Activated T-helper 1 cell treated with anti-CD3 and anti-CD28 coated beads, Interleukin-12 subunit alpha, Interleukin-12 subunit beta, Interleukin-2, Interleukin-4 antibody, amounts not matched to agents 30 ng/mL and 10 ng/mL and 1 ng/mL, durations not matched to agents 14 hours and 24 hours and 36 hours (primary cell): Measurements from ENCODE around the gene WDR88. TPM values are rescaled to one million over a fixed set of nuclear protein-coding genes. Genes with fewer than 3 reads are reported as not detected.
A peak's percentile ranks its signal among the peaks of the same experiment; 100 is the strongest.
"Not testable (repeated sequence)": the region's sequence is repeated elsewhere in the genome, so short reads cannot be mapped to it uniquely, and the experiment has no call there.

Experiments used
- DNase-seq: peaks from one replicate; pipeline ENCODE4 v3.0.0; 2021; ENCODE audit warnings: low spot score
- H3K27ac Mint-ChIP-seq: one replicate; pipeline ENCODE4 v1.8.0; 2021; ENCODE audit warnings: mild to moderate bottlenecking, mixed read lengths
- H3K27me3 Mint-ChIP-seq: one replicate; pipeline ENCODE4 v1.8.0; 2022; ENCODE audit warnings: mild to moderate bottlenecking, moderate library complexity, mixed read lengths; ENCODE audit not compliant: insufficient read depth
- H3K36me3 Mint-ChIP-seq: one replicate; pipeline ENCODE4 v1.8.0; 2021; ENCODE audit warnings: low read depth, mixed read lengths
- H3K4me1 Mint-ChIP-seq: one replicate; pipeline ENCODE4 v1.8.0; 2021; ENCODE audit warnings: low read depth, mixed read lengths
- H3K4me3 Mint-ChIP-seq: one replicate; pipeline ENCODE4 v1.8.0; 2021; ENCODE audit warnings: mild to moderate bottlenecking, moderate library complexity, mixed read lengths
- H3K9me3 Mint-ChIP-seq: one replicate; pipeline ENCODE4 v1.8.0; 2021; ENCODE audit warnings: mixed read lengths
- intact Hi-C: fragments of 100-400 bp; cut with micrococcal nuclease; formaldehyde crosslinking; loops from one replicate; pipeline ENCODE4 v1.15.1; 2024
- total RNA-seq: library from RNA; stranded (reverse); gene quantifications from 2 replicates; pipeline ENCODE4 v1.2.3, GENCODE V29; 2022

WDR88 gene
- total RNA-seq, 1 donor from 2014 or later: not detected

DNA sequence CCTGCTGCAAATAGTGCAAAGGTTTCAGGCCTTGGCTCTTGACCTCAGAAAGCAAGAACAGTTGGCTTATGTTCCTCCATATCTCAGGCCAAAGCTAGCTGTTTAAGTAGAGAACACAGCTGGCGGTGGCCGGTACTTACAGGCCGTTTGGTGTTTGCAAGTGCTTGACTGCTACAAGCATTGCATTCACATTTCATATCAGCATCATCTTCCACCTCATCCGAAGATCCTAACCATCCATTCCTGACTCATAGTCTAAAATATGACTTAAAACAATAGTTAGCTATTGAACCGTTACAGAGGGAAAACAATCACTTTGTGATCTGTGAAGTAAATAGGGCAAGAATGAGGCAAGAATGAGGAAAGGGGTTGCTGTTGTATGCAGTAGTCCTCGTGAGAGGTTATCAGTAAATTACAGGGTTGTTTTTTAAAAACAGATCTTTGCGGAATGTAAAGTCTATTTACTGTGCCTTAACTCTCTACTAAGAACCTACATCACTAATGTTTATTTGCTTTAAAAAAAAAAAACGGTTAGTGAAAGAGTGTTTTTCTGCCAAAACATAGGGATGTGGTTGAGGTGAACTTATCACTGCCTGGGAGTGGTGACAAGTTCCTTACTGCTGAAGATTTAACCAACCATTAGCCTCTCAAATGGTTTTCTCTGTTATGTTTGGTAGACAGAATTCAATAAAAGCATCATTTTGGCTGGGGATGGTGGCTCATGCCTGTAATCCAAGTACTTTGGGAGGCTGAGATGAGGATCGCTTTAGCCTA lies 21.6 kb upstream of the WDR88 start:
- H3K27me3 Mint-ChIP-seq: no peaks in the 10 kb centered on the region
- peaks cover 45% of the 10 kb centered on the region for H3K36me3 Mint-ChIP-seq
- no peak for DNase-seq
- intact Hi-C loops: no loop called here
- no peaks in the 10 kb centered on the region for H3K9me3 Mint-ChIP-seq
- no peak overlapping the region for H3K27ac Mint-ChIP-seq
- H3K4me1 Mint-ChIP-seq: no peaks in the 10 kb centered on the region
- no peak overlapping the region for H3K4me3 Mint-ChIP-seq

DNA sequence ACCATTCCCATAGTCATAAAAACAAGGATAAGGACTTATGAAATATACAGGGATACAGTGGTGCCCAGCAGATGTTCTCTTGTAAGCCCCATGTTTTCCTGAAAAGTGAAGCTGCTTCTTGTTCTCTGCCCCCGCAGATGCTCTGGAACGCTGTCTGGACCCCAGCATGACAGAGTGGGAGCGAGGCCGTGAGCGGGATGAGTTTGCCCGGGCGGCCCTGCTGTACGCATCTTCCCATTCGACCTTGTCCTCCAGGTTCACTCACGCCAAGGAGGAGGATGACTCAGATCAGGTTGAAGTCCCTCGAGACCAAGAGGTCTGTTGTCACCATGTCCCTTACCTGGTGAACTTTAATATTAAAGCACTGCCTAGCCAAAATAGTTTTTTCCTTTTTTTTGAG lies 20.3 kb upstream of the WDR88 start:
- Mint-ChIP-seq H3K27me3 (no peaks in the 10 kb centered on the region), H3K27ac (no peak overlapping the region), H3K36me3 (peaks cover 46% of the 10 kb centered on the region), H3K9me3 (no peaks in the 10 kb centered on the region), H3K4me1 (no peaks in the 10 kb centered on the region), H3K4me3 (no peak overlapping the region)
- DNase-seq: no peak
- intact Hi-C loops: no loop called here

DNA sequence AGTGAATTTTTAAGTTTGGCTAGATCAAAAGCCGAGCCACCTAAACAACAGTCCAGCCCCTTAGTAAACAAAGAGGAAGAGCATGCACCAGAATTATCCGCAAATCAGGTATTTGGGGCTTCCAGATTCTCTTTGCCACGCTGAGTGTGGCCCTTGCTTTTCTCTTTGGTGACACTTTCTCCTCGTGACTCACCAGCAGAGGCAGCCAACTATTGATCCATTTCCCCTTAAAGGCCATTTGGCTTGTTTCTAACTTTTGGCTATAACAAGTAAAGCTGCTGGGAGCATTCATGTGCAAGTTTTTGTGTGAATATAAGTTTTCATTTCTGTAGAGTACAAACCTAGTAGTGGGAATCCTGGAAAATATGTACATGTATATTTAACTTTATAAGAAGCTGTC lies 17.6 kb upstream of the WDR88 start:
- H3K4me3 Mint-ChIP-seq: no peak overlapping the region

DNA sequence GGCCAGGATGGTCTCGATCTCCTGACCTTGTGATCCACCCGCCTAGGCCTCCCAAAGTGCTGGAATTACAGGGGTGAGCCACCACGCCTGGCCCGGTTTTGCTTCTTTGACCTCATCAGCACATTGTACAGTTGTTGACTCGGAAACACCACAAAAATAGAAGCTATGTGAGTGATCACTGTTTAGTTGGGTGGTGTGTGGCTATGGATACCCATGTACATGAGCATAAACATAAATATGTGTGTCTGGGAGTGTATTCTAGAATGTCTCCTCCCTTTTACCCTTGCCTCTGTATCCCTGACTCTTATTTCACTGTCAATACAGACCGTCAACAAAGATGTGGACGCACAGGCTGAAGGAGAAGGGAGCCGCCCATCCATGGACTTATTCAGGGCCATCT lies 14.4 kb upstream of the WDR88 start:
- Mint-ChIP-seq H3K27me3 (no peaks in the 10 kb centered on the region), H3K36me3 (peaks cover 28% of the 10 kb centered on the region), H3K4me3 (no peak overlapping the region), H3K4me1 (no peaks in the 10 kb centered on the region), H3K27ac (no peak overlapping the region), H3K9me3 (no peaks in the 10 kb centered on the region)
- no peak for DNase-seq
- intact Hi-C loops: no loop called here

More for the DNA sequence above, 17.6 kb upstream of the WDR88 start:
- intact Hi-C loops: no loop called here
- Mint-ChIP-seq H3K4me1 (no peaks in the 10 kb centered on the region), H3K9me3 (no peaks in the 10 kb centered on the region), H3K36me3 (peaks cover 46% of the 10 kb centered on the region), H3K27me3 (no peaks in the 10 kb centered on the region), H3K27ac (no peak overlapping the region)
- DNase-seq: no peak

DNA sequence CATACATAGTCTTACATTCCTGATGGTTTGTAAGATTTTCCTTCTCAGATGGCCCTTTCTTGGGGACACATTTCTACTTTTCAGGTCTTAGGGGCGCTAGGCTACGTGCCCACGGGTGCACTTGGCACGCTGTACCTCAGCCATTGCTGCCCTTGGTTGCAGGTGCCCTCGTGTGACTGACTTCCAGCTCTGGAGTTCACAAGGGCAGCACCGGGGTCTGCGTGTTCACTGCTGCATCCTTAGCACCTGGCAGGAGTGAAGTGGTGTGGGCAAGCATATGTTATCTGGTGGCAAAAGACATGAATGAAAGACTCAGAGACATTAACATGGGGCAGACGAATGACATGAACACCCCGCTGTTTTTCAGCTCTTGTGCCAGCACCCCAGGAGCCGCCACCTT lies 13.3 kb upstream of the WDR88 start:
- Mint-ChIP-seq H3K4me3 (no peak overlapping the region), H3K9me3 (no peaks in the 10 kb centered on the region), H3K27ac (no peak overlapping the region), H3K27me3 (no peaks in the 10 kb centered on the region), H3K36me3 (peaks cover 26% of the 10 kb centered on the region), H3K4me1 (no peaks in the 10 kb centered on the region)
- DNase-seq: no peak
- intact Hi-C loops: loop anchor here (1.0 kb wide), 2 partner anchors 428 to 519 kb away; no protein-coding TSS in a partner anchor

DNA sequence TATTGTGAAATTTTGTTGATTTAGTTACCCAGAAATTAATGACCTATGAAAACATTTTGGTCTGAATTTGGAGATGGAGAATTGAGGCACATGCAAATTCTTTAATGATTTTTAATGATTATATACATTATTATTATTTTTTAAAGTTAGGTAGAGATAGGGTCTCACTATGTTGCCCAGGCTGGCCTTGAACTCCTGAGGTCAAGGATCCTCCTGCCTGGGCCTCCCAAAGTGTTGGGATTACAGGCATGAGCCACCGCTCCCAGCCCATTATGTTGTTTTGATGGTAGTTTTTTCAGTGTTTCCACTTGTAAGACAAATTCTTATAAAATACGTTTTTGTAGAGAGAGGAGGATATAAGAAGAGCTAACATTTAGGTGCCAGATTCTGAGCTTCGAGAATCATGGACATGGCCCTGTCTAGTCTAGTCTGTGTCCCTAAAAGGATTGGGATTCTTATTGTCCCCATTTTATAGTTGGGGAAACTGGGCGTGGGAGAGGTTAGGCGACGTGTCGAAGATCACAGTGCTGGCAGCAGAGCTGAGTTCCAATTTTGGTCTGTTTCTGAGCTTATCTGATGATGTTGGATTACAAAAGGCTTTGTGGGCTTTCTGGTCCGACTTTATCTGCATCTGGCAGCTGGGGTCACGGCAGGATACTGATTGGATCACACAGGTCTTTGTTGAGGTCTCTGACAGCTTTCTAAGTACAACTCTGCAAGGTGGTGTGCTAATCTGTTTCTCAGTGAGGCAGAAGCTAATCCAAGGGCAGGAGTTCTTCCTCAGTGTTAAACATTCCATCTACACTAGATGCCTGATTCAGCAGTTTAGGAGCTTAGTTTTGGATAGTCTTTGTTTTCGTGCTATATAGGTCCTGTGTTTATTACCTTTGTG lies 7.5 kb upstream of the WDR88 start:
- DNase-seq: no peak
- Mint-ChIP-seq H3K27me3 (no peaks in the 10 kb centered on the region), H3K27ac (no peak overlapping the region), H3K4me3 (no peak overlapping the region), H3K9me3 (no peaks in the 10 kb centered on the region), H3K36me3 (peaks cover 23% of the 10 kb centered on the region), H3K4me1 (peaks cover 9% of the 10 kb centered on the region)
- intact Hi-C loops: loop anchor here (5.0 kb wide), 1 partner anchor 283 kb away; no protein-coding TSS in a partner anchor

DNA sequence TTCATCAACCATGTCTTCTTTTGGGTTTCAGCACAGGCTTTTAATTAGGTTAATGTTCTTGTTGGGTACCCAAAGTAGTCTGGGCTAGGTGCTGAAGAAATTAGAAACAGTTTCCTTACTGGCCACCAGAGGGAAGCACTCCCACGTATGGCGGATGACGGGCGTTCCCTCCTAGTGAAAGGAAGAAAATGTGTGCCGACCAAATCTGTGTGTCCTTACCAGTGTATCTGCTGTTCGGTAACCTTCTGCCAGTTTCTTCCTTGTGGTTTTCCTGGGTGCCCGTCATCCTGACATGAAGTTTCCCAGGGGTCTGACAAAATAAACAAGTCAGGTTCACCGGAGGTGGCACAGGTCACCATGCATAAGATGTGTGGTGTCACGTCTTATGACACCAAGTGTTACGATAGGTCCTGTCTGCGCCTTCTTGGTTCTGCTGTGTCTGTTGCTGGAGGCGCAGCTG lies 6.0 kb upstream of the WDR88 start:
- peak; percentile 40 for DNase-seq
- intact Hi-C loops: loop anchor here (1.0 to 5.0 kb wide), 3 partner anchors 19 to 281 kb away; no protein-coding TSS in a partner anchor
- peaks cover 9% of the 10 kb centered on the region for H3K4me1 Mint-ChIP-seq
- H3K27ac Mint-ChIP-seq: no peak overlapping the region
- no peaks in the 10 kb centered on the region for H3K27me3 Mint-ChIP-seq
- no peaks in the 10 kb centered on the region for H3K9me3 Mint-ChIP-seq
- H3K4me3 Mint-ChIP-seq: no peak overlapping the region
- H3K36me3 Mint-ChIP-seq: peaks cover 33% of the 10 kb centered on the region

DNA sequence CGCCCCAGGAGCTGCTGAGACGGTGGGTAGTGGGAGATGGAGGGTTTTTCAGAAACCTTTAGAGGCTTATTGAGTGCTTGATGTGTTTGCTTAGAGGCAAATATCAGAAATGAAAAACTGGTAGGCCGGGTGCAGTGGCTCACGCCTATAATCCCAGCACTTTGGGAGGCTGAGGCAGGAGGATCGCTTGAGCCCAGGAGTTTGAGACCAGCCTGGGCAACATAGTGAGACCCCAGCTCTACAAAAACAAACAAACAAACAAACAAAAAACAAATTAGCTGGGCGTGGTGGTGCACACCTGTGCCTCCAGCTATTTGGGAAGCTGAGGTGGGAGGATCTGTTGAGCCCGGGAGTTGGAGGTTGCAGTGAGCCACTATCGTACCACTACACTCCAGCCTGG lies 5.2 kb upstream of the WDR88 start:
- H3K4me3 Mint-ChIP-seq, H3K27ac Mint-ChIP-seq, H3K4me1 Mint-ChIP-seq, DNase-seq, H3K9me3 Mint-ChIP-seq, H3K27me3 Mint-ChIP-seq: not testable (repeated sequence)
- H3K36me3 Mint-ChIP-seq: peaks cover 33% of the 10 kb centered on the region
- intact Hi-C loops: loop anchor here (1.0 to 5.0 kb wide), 3 partner anchors 18 to 281 kb away; no protein-coding TSS in a partner anchor

DNA sequence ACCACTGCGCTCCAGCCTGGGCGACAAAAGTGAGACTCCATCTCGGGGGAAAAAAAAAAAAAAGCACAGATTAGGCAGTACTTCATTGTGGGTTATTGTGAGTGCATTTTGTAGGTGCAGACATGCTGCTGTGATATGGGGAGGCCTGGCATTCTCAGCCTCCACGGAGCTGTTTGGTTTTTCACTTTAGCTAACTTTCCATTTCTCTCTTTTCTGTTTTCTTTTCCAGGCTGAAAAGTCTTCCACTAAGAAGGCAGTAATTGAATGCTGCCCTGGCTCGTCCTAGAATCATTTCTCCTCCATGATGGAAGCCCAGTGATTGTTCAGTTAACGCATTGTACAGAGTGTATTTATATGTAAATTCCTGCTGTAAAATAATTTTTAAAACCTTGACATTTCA lies 2.0 kb upstream of the WDR88 start:
- Mint-ChIP-seq H3K27ac (no peak overlapping the region), H3K4me3 (no peak overlapping the region), H3K27me3 (no peaks in the 10 kb centered on the region), H3K4me1 (peaks cover 11% of the 10 kb centered on the region), H3K36me3 (peaks cover 28% of the 10 kb centered on the region), H3K9me3 (no peaks in the 10 kb centered on the region)
- intact Hi-C loops: loop anchor here (5.0 kb wide), 1 partner anchor 277 kb away; no protein-coding TSS in a partner anchor
- no peak for DNase-seq

DNA sequence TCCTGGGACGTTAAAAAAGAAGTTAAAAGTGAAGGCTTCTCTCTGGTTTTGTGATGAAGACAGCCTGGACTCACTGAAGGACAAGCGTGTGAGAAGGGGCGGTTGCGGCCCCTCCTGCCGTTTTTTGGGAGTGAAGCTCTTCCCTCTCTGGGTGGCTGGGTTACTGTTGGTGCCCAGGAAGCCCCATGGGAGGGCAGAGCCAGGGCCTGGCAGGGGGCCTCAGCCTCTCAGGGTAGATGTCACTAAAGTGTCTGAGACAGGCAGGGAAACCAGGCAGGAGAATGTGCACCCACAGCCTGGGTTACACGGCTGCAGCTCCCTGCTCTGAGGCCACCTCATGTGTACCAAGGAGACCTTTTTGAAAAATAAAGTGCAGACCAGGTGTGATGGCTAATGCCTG lies 1.5 kb upstream of the WDR88 start:
- no peak for DNase-seq
- intact Hi-C loops: no loop called here
- Mint-ChIP-seq H3K36me3 (peaks cover 26% of the 10 kb centered on the region), H3K9me3 (no peaks in the 10 kb centered on the region), H3K4me3 (no peak overlapping the region), H3K27me3 (no peaks in the 10 kb centered on the region), H3K4me1 (peaks cover 15% of the 10 kb centered on the region), H3K27ac (no peak overlapping the region)

DNA sequence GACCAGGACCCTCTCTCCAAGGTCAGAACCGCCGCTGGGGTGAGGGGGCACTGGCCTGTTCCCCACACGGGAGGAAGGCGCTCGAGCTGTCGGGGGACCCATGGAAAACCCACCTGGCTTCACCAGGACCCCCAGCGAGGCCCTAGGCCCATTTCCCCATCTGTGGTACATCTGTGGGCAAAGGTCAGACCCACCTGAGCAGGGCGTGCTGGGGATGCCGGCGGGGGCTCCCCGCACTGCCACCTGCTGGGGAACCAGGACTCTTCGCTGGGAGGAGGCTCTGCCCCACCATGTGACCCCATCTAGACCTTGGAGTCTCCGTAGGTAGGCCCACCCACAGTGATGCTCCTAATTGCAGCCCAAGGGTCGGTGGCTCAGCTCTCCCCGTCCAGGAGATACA lies 511 bp downstream of the WDR88 start:
- H3K4me3 Mint-ChIP-seq: no peak overlapping the region
- no peaks in the 10 kb centered on the region for H3K27me3 Mint-ChIP-seq
- H3K4me1 Mint-ChIP-seq: peaks cover 5% of the 10 kb centered on the region
- peaks cover 16% of the 10 kb centered on the region for H3K36me3 Mint-ChIP-seq
- DNase-seq: no peak
- intact Hi-C loops: no loop called here
- H3K27ac Mint-ChIP-seq: no peak overlapping the region
- H3K9me3 Mint-ChIP-seq: no peaks in the 10 kb centered on the region

DNA sequence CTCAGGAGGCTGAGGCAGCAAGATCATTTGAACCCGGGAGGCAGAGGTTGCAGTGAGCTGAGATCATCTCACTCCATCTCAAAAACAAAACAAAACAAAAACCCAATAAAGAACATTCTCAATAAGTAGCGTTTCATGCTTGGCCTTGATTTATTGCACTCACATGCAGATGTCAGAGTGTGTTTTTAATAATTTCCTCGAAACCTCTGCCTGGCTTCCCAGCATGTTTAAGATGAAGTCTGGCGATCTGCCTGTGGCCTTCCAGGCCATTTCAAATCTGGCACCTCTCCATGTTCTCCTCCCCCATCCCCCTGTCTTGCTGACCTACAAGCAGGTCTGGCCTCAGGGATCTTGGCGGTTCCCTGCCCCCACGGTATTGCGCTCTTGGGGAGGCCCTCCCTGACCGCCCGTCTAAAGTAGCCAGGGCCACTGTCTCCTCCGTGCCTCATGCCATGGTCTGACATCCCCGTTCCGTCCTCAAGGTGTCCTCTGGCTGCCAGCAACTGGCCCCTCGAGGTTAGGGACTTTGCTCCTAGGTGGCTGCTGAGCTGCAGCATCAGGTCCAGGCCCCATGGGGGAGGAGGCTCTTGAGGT lies 1.6 kb downstream of the WDR88 start:
- H3K27me3 Mint-ChIP-seq: no peaks in the 10 kb centered on the region
- H3K4me3 Mint-ChIP-seq: no peak overlapping the region
- peaks cover 14% of the 10 kb centered on the region for H3K36me3 Mint-ChIP-seq
- intact Hi-C loops: no loop called here
- DNase-seq: no peak
- H3K27ac Mint-ChIP-seq: no peak overlapping the region
- H3K9me3 Mint-ChIP-seq: no peaks in the 10 kb centered on the region
- peaks cover 5% of the 10 kb centered on the region for H3K4me1 Mint-ChIP-seq
